ENCODE measurements around the gene CLEC12A. TPM values are rescaled to one million over a fixed set of nuclear protein-coding genes. Genes with fewer than 3 reads are reported as not detected.

Gene CLEC12A
- total and polyA plus RNA-seq, 2 of the 13 experiments (the other 11 are each of a cell fraction or from before 2014, with no cell fraction given), result not detected

DNA sequence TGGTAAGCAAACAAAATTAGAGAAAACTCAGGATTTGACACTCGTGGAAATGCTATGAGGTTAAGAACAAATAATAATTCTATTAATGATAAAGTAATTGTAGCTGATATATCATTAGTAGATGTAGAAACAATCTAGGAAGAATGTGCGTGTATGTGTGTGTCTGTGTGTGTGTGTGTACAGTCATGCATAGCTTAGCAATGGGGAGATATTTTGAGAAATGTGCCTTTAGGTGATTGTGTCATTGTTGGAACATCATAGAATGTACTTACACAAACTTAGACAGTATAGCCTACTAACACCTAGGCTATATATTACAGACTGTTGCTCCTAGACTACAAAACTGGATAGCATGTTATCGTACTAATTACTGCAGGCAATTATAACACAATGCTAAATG lies 44.3 kb upstream of the CLEC12A start:
- Histone ChIP-seq H4K20me1 (ENCODE audit: insufficient read depth, low read length) (no peaks in the 10 kb centered on the region), H3K4me2 (ENCODE audit: low read depth, low read length) (no peak overlapping the region), H3K27ac (ENCODE audit: extremely low read length, insufficient read depth, low read length) (no peak overlapping the region), H3K4me1 (ENCODE audit: insufficient read depth, low read length) (no peaks in the 10 kb centered on the region), H3K79me2 (ENCODE audit: insufficient read depth, low read length) (no peaks in the 10 kb centered on the region), H2AFZ (ENCODE audit: low read length) (no peak overlapping the region), H3K9me3 (ENCODE audit: low read length) (no peaks in the 10 kb centered on the region), H3K36me3 (replicated peaks in 1 of 2; ENCODE audit: control insufficient read depth in 1 of 2, insufficient read depth in 2 of 2, low read length in 2 of 2) (no peaks in the 10 kb centered on the region), H3K9ac (ENCODE audit: insufficient read depth, low read depth, low read length) (no peak overlapping the region), H3K4me3 (replicated peaks in 1 of 3; ENCODE audit: insufficient read depth in 1 of 3, low read depth in 2 of 3, low read length in 3 of 3) (no peak overlapping the region), H3K27me3 (ENCODE audit: control insufficient read depth in 1 of 2, insufficient read depth in 2 of 2, low read length in 2 of 2) (no peaks in the 10 kb centered on the region)
- FAIRE-seq (no peak), DNase-seq (ENCODE audit: low spot score) (no peak), ATAC-seq (no peak)
- intact Hi-C loops (cut with micrococcal nuclease; ENCODE audit: unreplicated experiment), result no loop called here
- 3% methylated on average over 3 of the region's 3 CpGs for WGBS (ENCODE audit: low lambda C conversion rate)
- in situ Hi-C loops (cut with HindIII; ENCODE audit: extremely low pct_ligation_motif_present, low pct_unique_long_range_greater_than_20kb), result loop anchor here (5.0 kb wide), 1 partner anchor 175 kb away; no protein-coding TSS in a partner anchor
- POLR2A ChIA-PET, result no interaction called here
- BruUV-seq (replicated peaks), result no TSS peak
- CTCF ChIA-PET (ENCODE audit: low intra/inter-chr PET ratio, low total read pairs), result interaction anchor here (2.4 to 3.0 kb wide), 2 partner anchors 113 to 177 kb away, joined by 11 to 19 read pairs; no protein-coding TSS in a partner anchor
- TF ChIP-seq HNRNPLL (IDR thresholded peaks at IDR 0.05; ENCODE audit: low read depth, low read length, poor library complexity, severe bottlenecking) (no peak), CBFB (CRISPR knock-in tag; IDR thresholded peaks at IDR 0.05) (no peak), ZNF17 (CRISPR knock-in tag; IDR thresholded peaks at IDR 0.05) (no peak), NFYC (CRISPR knock-in tag; IDR thresholded peaks at IDR 0.05) (no peak), GZF1 (CRISPR knock-in tag; IDR thresholded peaks at IDR 0.05) (no peak), PBX2 (CRISPR knock-in tag; IDR thresholded peaks at IDR 0.05) (no peak), KLF11 (CRISPR knock-in tag; IDR thresholded peaks at IDR 0.05) (no peak), ERF (CRISPR knock-in tag; IDR thresholded peaks at IDR 0.05) (no peak), FOXK1 (CRISPR knock-in tag; IDR thresholded peaks at IDR 0.05; ENCODE audit: borderline replicate concordance, low read depth) (no peak), RORA (CRISPR knock-in tag; IDR thresholded peaks at IDR 0.05) (no peak), ZNF772 (CRISPR knock-in tag; IDR thresholded peaks at IDR 0.05) (no peak), ZBTB7B (CRISPR knock-in tag; IDR thresholded peaks at IDR 0.05) (no peak), MNT (IDR thresholded peaks at IDR 0.05) (no peak), DMAP1 (CRISPR knock-in tag; IDR thresholded peaks at IDR 0.05) (no peak), GLMP (CRISPR knock-in tag; IDR thresholded peaks at IDR 0.05; ENCODE audit: borderline replicate concordance) (no peak), PHF8 (CRISPR knock-in tag; IDR thresholded peaks at IDR 0.05) (no peak), ZNF101 (CRISPR knock-in tag; IDR thresholded peaks at IDR 0.05; ENCODE audit: borderline replicate concordance, low read depth) (no peak)
- TF ChIP-seq, protein P1, sequence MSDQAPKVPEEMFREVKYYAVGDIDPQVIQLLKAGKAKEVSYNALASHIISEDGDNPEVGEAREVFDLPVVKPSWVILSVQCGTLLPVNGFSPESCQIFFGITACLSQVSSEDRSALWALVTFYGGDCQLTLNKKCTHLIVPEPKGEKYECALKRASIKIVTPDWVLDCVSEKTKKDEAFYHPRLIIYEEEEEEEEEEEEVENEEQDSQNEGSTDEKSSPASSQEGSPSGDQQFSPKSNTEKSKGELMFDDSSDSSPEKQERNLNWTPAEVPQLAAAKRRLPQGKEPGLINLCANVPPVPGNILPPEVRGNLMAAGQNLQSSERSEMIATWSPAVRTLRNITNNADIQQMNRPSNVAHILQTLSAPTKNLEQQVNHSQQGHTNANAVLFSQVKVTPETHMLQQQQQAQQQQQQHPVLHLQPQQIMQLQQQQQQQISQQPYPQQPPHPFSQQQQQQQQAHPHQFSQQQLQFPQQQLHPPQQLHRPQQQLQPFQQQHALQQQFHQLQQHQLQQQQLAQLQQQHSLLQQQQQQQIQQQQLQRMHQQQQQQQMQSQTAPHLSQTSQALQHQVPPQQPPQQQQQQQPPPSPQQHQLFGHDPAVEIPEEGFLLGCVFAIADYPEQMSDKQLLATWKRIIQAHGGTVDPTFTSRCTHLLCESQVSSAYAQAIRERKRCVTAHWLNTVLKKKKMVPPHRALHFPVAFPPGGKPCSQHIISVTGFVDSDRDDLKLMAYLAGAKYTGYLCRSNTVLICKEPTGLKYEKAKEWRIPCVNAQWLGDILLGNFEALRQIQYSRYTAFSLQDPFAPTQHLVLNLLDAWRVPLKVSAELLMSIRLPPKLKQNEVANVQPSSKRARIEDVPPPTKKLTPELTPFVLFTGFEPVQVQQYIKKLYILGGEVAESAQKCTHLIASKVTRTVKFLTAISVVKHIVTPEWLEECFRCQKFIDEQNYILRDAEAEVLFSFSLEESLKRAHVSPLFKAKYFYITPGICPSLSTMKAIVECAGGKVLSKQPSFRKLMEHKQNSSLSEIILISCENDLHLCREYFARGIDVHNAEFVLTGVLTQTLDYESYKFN (CRISPR knock-in tag; conservative IDR thresholded peaks at IDR 0.05), result no peak
- TF ChIP-seq, protein P2, sequence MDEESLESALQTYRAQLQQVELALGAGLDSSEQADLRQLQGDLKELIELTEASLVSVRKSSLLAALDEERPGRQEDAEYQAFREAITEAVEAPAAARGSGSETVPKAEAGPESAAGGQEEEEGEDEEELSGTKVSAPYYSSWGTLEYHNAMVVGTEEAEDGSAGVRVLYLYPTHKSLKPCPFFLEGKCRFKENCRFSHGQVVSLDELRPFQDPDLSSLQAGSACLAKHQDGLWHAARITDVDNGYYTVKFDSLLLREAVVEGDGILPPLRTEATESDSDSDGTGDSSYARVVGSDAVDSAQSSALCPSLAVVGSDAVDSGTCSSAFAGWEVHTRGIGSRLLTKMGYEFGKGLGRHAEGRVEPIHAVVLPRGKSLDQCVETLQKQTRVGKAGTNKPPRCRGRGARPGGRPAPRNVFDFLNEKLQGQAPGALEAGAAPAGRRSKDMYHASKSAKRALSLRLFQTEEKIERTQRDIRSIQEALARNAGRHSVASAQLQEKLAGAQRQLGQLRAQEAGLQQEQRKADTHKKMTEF (CRISPR knock-in tag; IDR thresholded peaks at IDR 0.05), result no peak

All from HepG2 (cell line).